Astrocyte of the spinal cord (primary cell): Measurements from ENCODE around the gene ADCY9.
"Not testable (repeated sequence)": the region's sequence is repeated elsewhere in the genome, so short reads cannot be mapped to it uniquely, and the experiment has no call there.

Source experiments
- DNase-seq: peaks from one replicate; pipeline ENCODE4 v3.0.0; 2011; ENCODE audit warnings: low read depth, low spot score
- H3K4me3 ChIP-seq: 2 replicates; pipeline ENCODE4 v1.5.1; 2011; ENCODE audit warnings: low read depth, mild to moderate bottlenecking, low read length, moderate library complexity
- CTCF ChIP-seq: IDR thresholded peaks from 2 replicates; pipeline ENCODE4 v1.5.1; 2012; ENCODE audit warnings: low read depth, mild to moderate bottlenecking, low read length, inconsistent platforms
- in situ Hi-C: cut with HindIII; loops from 2 replicates; pipeline ENCODE4 v1.10.0; 2017; ENCODE audit warnings: low sequenced_read_pairs

ADCY9 gene

GRCh38 chr16:4116325-4117249, at the start of gene ADCY9:
TSS of gene ADCY9 (minus strand) at chr16:4116442. CDS start at chr16:4115442, 1,000 bp downstream.
- DNase-seq, result peak; percentile 46
- H3K4me3 ChIP-seq, result peak within 1 kb of the TSS; percentile 53
- in situ Hi-C loops, result no loop called here
- no peak for TF ChIP-seq CTCF

- no peak for TF ChIP-seq CTCF
- in situ Hi-C loops, result no loop called here
- DNase-seq, result no peak
- no peak overlapping the region for H3K4me3 ChIP-seq
Measured at GRCh38 chr16:4160658-4161430, 44.6 kb upstream of the ADCY9 start.

- no peak for DNase-seq
- no peak for TF ChIP-seq CTCF
- in situ Hi-C loops, result no loop called here
- H3K4me3 ChIP-seq, result no peak overlapping the region
Measured at GRCh38 chr16:4159726-4160125, 43.5 kb upstream of the ADCY9 start.

GRCh38 chr16:4158143-4159093, 42.2 kb upstream of the ADCY9 start:
- TF ChIP-seq CTCF, result no peak
- in situ Hi-C loops, result no loop called here
- no peak for DNase-seq
- no peak overlapping the region for H3K4me3 ChIP-seq

- DNase-seq, result no peak
- no peak for TF ChIP-seq CTCF
- in situ Hi-C loops, result no loop called here
- no peak overlapping the region for H3K4me3 ChIP-seq
Measured at GRCh38 chr16:4157376-4157825, 41.2 kb upstream of the ADCY9 start.

- in situ Hi-C loops, H3K4me3 ChIP-seq, DNase-seq: not testable (repeated sequence)
Measured at GRCh38 chr16:4156503-4156902, 40.3 kb upstream of the ADCY9 start.

- DNase-seq, H3K4me3 ChIP-seq, in situ Hi-C loops: not testable (repeated sequence)
Measured at GRCh38 chr16:4153364-4153763, 37.1 kb upstream of the ADCY9 start.
